SK-N-SH (cell line): Measurements from ENCODE around the gene CUL3.

Source experiments
- CTCF ChIP-seq: fragments of 200-600 bp; sonication (generic); IDR thresholded peaks from 2 replicates; pipeline ENCODE4 v1.6.1; 2017; ENCODE audit warnings: antibody characterized with exemption, mild to moderate bottlenecking, moderate library complexity
- EP300 ChIP-seq, 2 experiments: IDR thresholded peaks; 2 replicates each; pipeline versions ENCODE4 v1.4.0 to v1.6.1; 2012; ENCODE audit warnings: borderline replicate concordance in 1 of 2, low read depth in 1 of 2, low read length in 1 of 2
- EZH2phosphoT487 ChIP-seq: fragments of 200-600 bp; sonication (generic); IDR thresholded peaks from 2 replicates; pipeline ENCODE4 v1.6.1; 2017; ENCODE audit warnings: low read depth, mixed run types, mild to moderate bottlenecking, antibody characterized with exemption, moderate library complexity, borderline replicate concordance
- FOSL2 ChIP-seq: IDR thresholded peaks from 2 replicates; pipeline ENCODE4 v1.4.0; 2012; ENCODE audit warnings: low read depth, mild to moderate bottlenecking, moderate library complexity, borderline replicate concordance
- IRF3 ChIP-seq: fragments of 150-350 bp; IDR thresholded peaks from 2 replicates; pipeline ENCODE4 v1.6.1; 2016; ENCODE audit warnings: mild to moderate bottlenecking, low read depth, low read length
- JUND ChIP-seq: IDR thresholded peaks from 2 replicates; pipeline ENCODE4 v1.4.0; 2012
- MXI1 ChIP-seq: IDR thresholded peaks from 2 replicates; pipeline ENCODE4 v1.6.1; 2012; ENCODE audit warnings: mild to moderate bottlenecking, low read depth, low read length, improper control_type of control experiment
- NRF1 ChIP-seq: IDR thresholded peaks from 2 replicates; pipeline ENCODE4 v1.6.1; 2012; ENCODE audit warnings: low read depth, mild to moderate bottlenecking, low read length
- POLR2AphosphoS5 ChIP-seq: IDR thresholded peaks from 2 replicates; pipeline ENCODE4 v1.6.1; 2012; ENCODE audit warnings: low read depth, low read length
- REST ChIP-seq: IDR thresholded peaks from 2 replicates; pipeline ENCODE4 v1.6.1; 2012; ENCODE audit warnings: mild to moderate bottlenecking, low read depth, low read length, moderate library complexity
- SIN3A ChIP-seq: IDR thresholded peaks from 2 replicates; pipeline ENCODE4 v1.6.1; 2012; ENCODE audit warnings: low read depth, mild to moderate bottlenecking, low read length, moderate library complexity, borderline replicate concordance
- TEAD4 ChIP-seq: IDR thresholded peaks from 2 replicates; pipeline ENCODE4 v1.4.0; 2012; ENCODE audit warnings: mild to moderate bottlenecking, borderline replicate concordance; ENCODE audit not compliant: insufficient read depth
- YY1 ChIP-seq: IDR thresholded peaks from 2 replicates; pipeline ENCODE4 v1.4.0; 2012; ENCODE audit warnings: low read depth, mild to moderate bottlenecking
- ZBTB33 ChIP-seq: IDR thresholded peaks from 2 replicates; pipeline ENCODE4 v1.4.0; 2012; ENCODE audit warnings: low read depth, borderline replicate concordance

GRCh38 chr2:224524657-224525056 is 60.5 kb downstream of the CUL3 start:
- no peak for TF ChIP-seq CTCF
- no peak for TF ChIP-seq ZBTB33
- TF ChIP-seq NRF1, result no peak
- TF ChIP-seq POLR2AphosphoS5, result no peak
- no peak for TF ChIP-seq REST
- TF ChIP-seq MXI1, result no peak
- TF ChIP-seq SIN3A, result no peak
- no peak for TF ChIP-seq JUND
- TF ChIP-seq EP300 (IDR thresholded peaks at IDR 0.05; ENCODE audit: borderline replicate concordance in 1 of 2, low read depth in 1 of 2, low read length in 1 of 2), result no peak
- no peak for TF ChIP-seq IRF3
- no peak for TF ChIP-seq TEAD4
- no peak for TF ChIP-seq FOSL2
- no peak for TF ChIP-seq EZH2phosphoT487
- TF ChIP-seq YY1, result no peak
